Endothelial cell of umbilical vein (primary cell): ENCODE measurements around the gene WDR11. TPM values are rescaled to one million over a fixed set of nuclear protein-coding genes. Genes with fewer than 3 reads are reported as not detected.

Experiments
- BruUV-seq: library from RNA; stranded (reverse); fragments of 400-500 nt; replicated peaks from 2 replicates; lab custom pipeline; 2021; lab: Mats Ljungman, UMichigan
- CTCF ChIA-PET: fragments of 300-600, 350-600 bp; sonication (Branson Sonifier 250); formaldehyde crosslinking; loops from one replicate; lab custom pipeline; 2021; ENCODE audit warnings: antibody characterized with exemption, inconsistent platforms; lab: Charles Lee
- POLR2A ChIA-PET: fragments of 300-600, 350-600 bp; sonication (Branson Sonifier 250); formaldehyde crosslinking; loops from one replicate; lab custom pipeline; 2021; ENCODE audit warnings: antibody characterized with exemption, inconsistent platforms; lab: Charles Lee
- DNase-seq: peaks from one replicate; pipeline ENCODE4 v3.0.0-alpha.2; 2011; ENCODE audit warnings: low read depth, low spot score
- FAIRE-seq: peaks from 2 replicates; lab custom pipeline; 2011; peaks lifted over from hg19 to GRCh38; lab: Jason Lieb, UNC
- H2AFZ ChIP-seq: 2 replicates; pipeline ENCODE4 v1.6.0; 2012; ENCODE audit warnings: low read depth, low read length, control low read depth, inconsistent platforms
- H3K27ac ChIP-seq: 2 replicates; pipeline ENCODE4 v1.5.1; 2011; ENCODE audit warnings: low read depth, mild to moderate bottlenecking, control low read depth, low read length, moderate library complexity; ENCODE audit not compliant: insufficient read depth
- H3K27me3 ChIP-seq, 2 experiments: 2 replicates each; pipeline versions ENCODE4 v1.6.0 to v1.6.1; 2011; ENCODE audit warnings: low read length in 2 of 2, mixed read lengths in 1 of 2; ENCODE audit not compliant: control insufficient read depth in 2 of 2, insufficient read depth in 2 of 2
- H3K36me3 ChIP-seq, 2 experiments: 2 replicates in 1 of 2; 3 replicates in 1 of 2; pipeline ENCODE4 v1.5.1; 2011; ENCODE audit warnings: low read length in 2 of 2, mild to moderate bottlenecking in 1 of 2, moderate library complexity in 1 of 2; ENCODE audit not compliant: control insufficient read depth in 2 of 2, insufficient read depth in 2 of 2; ENCODE audit errors: extremely low read depth in 1 of 2
- H3K4me1 ChIP-seq: 3 replicates; pipeline ENCODE4 v1.5.1; 2011; ENCODE audit warnings: mild to moderate bottlenecking, low read length; ENCODE audit not compliant: control insufficient read depth, insufficient read depth; ENCODE audit errors: extremely low read depth
- H3K4me2 ChIP-seq: 2 replicates; pipeline ENCODE4 v1.6.1; 2011; ENCODE audit warnings: low read length, control low read depth, mixed read lengths; ENCODE audit not compliant: insufficient read depth
- H3K4me3 ChIP-seq, 3 experiments: fragments of 200-600 bp in 1 of 3; sonication (generic), shearing (Covaris generic) in 1 of 3; replicated peaks in 1 of 3; 2 replicates each; pipeline ENCODE4 v1.5.1; 2011 to 2016; ENCODE audit warnings: control low read depth in 3 of 3, low read length in 3 of 3, mild to moderate bottlenecking in 2 of 3, inconsistent platforms in 1 of 3, low read depth in 1 of 3, moderate library complexity in 1 of 3; ENCODE audit not compliant: insufficient read depth in 1 of 3
- H3K79me2 ChIP-seq: 2 replicates; pipeline ENCODE4 v1.6.0; 2012; ENCODE audit warnings: low read length, inconsistent platforms; ENCODE audit not compliant: control insufficient read depth, insufficient read depth
- H3K9ac ChIP-seq: replicated peaks from 2 replicates; pipeline ENCODE3; 2011; ENCODE audit warnings: low read length, control low read depth; ENCODE audit not compliant: insufficient read depth; ENCODE audit errors: extremely low read depth
- H3K9me1 ChIP-seq: replicated peaks from 3 replicates; pipeline ENCODE4 v1.6.0; 2011; ENCODE audit warnings: mild to moderate bottlenecking, low read length; ENCODE audit not compliant: control insufficient read depth, insufficient read depth; ENCODE audit errors: extremely low read depth
- H3K9me3 ChIP-seq: replicated peaks from 2 replicates; pipeline ENCODE4 v1.5.1; 2012; ENCODE audit warnings: low read length, inconsistent platforms; ENCODE audit not compliant: control insufficient read depth, insufficient read depth
- H4K20me1 ChIP-seq: replicated peaks from 2 replicates; pipeline ENCODE3; 2011; ENCODE audit warnings: mild to moderate bottlenecking, low read length; ENCODE audit not compliant: control insufficient read depth, insufficient read depth; ENCODE audit errors: extremely low read depth
- CTCF ChIP-seq, 2 donors: IDR thresholded peaks; 1 replicate in 1 of 2; 2 replicates in 1 of 2; pipeline ENCODE4 v1.5.1; 2011; ENCODE audit warnings: low read length in 2 of 2, mild to moderate bottlenecking in 2 of 2, moderate library complexity in 2 of 2, control low read depth in 1 of 2, inconsistent platforms in 1 of 2, low read depth in 1 of 2; ENCODE audit not compliant: insufficient read depth in 1 of 2; ENCODE audit errors: extremely low read depth in 1 of 2
- EZH2 ChIP-seq: IDR thresholded peaks from 2 replicates; pipeline ENCODE4 v1.6.1; 2012; ENCODE audit warnings: borderline replicate concordance, low read depth, mild to moderate bottlenecking, moderate library complexity, low read length, inconsistent platforms; ENCODE audit not compliant: severe bottlenecking
- FOS ChIP-seq: IDR thresholded peaks from 2 replicates; pipeline ENCODE4 v1.6.1; 2011; ENCODE audit warnings: mild to moderate bottlenecking, low read length, moderate library complexity, borderline replicate concordance; ENCODE audit not compliant: insufficient read depth
- GATA2 ChIP-seq: IDR thresholded peaks from 2 replicates; pipeline ENCODE4 v1.7.0; 2011; ENCODE audit warnings: low read depth, mild to moderate bottlenecking, moderate library complexity, mixed read lengths, low read length; ENCODE audit not compliant: insufficient read length, insufficient read depth
- JUN ChIP-seq: IDR thresholded peaks from 2 replicates; pipeline ENCODE4 v1.6.1; 2011; ENCODE audit warnings: borderline replicate concordance, low read depth; ENCODE audit not compliant: insufficient read length, insufficient read depth
- MAX ChIP-seq: IDR thresholded peaks from 2 replicates; pipeline ENCODE4 v1.6.1; 2011; ENCODE audit not compliant: insufficient read depth, insufficient read length
- MYC ChIP-seq: IDR thresholded peaks from one replicate; pipeline ENCODE4 v1.6.1; 2011; ENCODE audit warnings: mild to moderate bottlenecking, low read depth, low read length
- POLR2A ChIP-seq: IDR thresholded peaks from 2 replicates; pipeline ENCODE4 v1.6.1; 2012; ENCODE audit warnings: low read depth, mild to moderate bottlenecking, control low read depth, low read length
- POLR2AphosphoS5 ChIP-seq: IDR thresholded peaks from 2 replicates; pipeline ENCODE4 v1.6.1; 2012; ENCODE audit warnings: low read depth, mild to moderate bottlenecking, control low read depth, low read length, moderate library complexity; ENCODE audit not compliant: insufficient read depth
- dilution Hi-C: fragments of 300-500 bp; cut with MboI; formaldehyde crosslinking; loops from one replicate; pipeline ENCODE4 v1.15.0; 2019; ENCODE audit warnings: low sequenced_read_pairs; ENCODE audit not compliant: extremely low pct_ligation_motif_present
- intact Hi-C: fragments of 100-400 bp; cut with micrococcal nuclease; formaldehyde crosslinking; loops from one replicate; pipeline ENCODE4 v1.10.0; 2022
- polyA plus RNA-seq, 4 experiments: library from polyadenylated mRNA; depleted of rRNA in 3 of 4; stranded (reverse) in 3 of 4; unstranded in 1 of 4; fragments of >200 nt; gene quantifications; 2 replicates each; pipeline versions ENCODE4 v1.2.1 to v1.2.3, GENCODE V29; 2011 to 2012; ENCODE audit warnings: missing spikeins in 1 of 4
- total RNA-seq: library from RNA; stranded (reverse); gene quantifications from 2 replicates; pipeline ENCODE4 v1.2.3, GENCODE V29; 2021

The WDR11 gene
- total and polyA plus RNA-seq, 2 donors (not counting 3 experiments of a cell fraction or from before 2014, with no cell fraction given) = 63.6 to 73.9 TPM

GRCh38 chr10:120827251-120827875 lies 23.8 kb upstream of the WDR11 start:
- FAIRE-seq (no peak), DNase-seq (no peak)
- TF ChIP-seq CTCF (IDR thresholded peaks at IDR 0.05; ENCODE audit: extremely low read depth in 1 of 2, insufficient read depth in 1 of 2, low read depth in 1 of 2, low read length in 2 of 2) (no peak), JUN (no peak), EZH2 (no peak), MYC (no peak), POLR2AphosphoS5 (no peak), POLR2A (no peak), MAX (no peak), GATA2 (no peak), FOS (no peak)
- Histone ChIP-seq H3K27ac (no peak overlapping the region), H2AFZ (no peak overlapping the region), H3K36me3 (no peaks in the 10 kb centered on the region), H3K79me2 (no peaks in the 10 kb centered on the region), H4K20me1 (no peaks in the 10 kb centered on the region), H3K9me1 (no peaks in the 10 kb centered on the region), H3K4me2 (no peak overlapping the region), H3K9ac (no peak overlapping the region), H3K27me3 (peaks cover 0 to 2% of the 10 kb centered on the region in 2 experiments), H3K9me3 (no peaks in the 10 kb centered on the region), H3K4me1 (no peaks in the 10 kb centered on the region), H3K4me3 (no peak overlapping the region)
- ChIA-PET CTCF (no interaction called here), POLR2A (no interaction called here)
- BruUV-seq = no TSS peak
- intact Hi-C loops = no loop called here
- dilution Hi-C loops = no loop called here
